ENCODE measurements around the gene CRTC1.
A peak's percentile ranks its signal among the peaks of the same experiment; 100 is the strongest.

The CRTC1 gene

DNA sequence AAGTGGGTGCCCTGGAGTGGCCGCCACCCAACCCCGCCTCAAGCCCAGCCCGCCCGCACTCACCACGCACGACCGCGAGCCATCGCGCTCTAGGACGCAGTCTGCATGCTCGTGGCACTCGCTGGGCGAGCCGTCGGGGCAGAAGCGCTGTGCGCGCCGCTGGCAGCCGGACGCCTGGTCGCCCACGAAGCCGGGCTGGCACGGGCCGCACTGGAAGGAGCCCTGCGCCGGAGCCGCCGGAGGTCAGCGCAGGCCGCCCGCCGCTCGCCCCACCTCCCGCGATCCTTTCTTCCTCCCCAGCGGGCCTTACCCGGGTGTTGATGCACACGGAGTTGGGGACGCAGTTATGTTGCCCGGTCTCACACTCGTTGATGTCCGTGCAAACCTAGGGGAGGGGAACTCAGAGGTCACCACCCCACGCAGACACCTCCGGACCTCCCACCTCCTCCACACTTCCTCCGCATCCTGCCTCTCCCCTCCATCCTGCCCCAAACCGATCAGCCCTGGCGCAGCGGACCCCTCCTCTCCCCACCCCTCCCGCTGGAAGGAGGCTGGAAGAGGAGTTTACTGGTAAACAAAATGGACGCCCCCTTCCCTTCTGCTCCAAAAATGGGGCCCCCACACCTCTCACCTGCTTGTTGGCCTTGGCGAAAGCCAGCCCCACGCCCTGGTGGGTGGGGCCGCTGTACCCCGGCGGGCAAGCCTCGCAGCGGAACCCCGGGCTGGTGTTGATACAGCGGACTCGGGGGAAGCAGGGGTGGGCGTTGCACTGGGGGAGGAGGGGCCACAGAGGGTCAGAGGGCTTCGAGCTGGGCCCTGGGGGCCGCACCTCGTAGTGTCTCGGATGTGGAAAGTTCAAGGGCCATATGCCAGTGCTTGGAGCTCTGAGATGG, 105.3 kb downstream of the CRTC1 start:
- no peak overlapping the region for H3K4me3 ChIP-seq (replicated peaks in 1 of 2; ENCODE audit: low read depth in 2 of 2, low read length in 2 of 2)
- no peak for DNase-seq (ENCODE audit: low read depth in 2 of 2)
- TF ChIP-seq, protein P1, sequence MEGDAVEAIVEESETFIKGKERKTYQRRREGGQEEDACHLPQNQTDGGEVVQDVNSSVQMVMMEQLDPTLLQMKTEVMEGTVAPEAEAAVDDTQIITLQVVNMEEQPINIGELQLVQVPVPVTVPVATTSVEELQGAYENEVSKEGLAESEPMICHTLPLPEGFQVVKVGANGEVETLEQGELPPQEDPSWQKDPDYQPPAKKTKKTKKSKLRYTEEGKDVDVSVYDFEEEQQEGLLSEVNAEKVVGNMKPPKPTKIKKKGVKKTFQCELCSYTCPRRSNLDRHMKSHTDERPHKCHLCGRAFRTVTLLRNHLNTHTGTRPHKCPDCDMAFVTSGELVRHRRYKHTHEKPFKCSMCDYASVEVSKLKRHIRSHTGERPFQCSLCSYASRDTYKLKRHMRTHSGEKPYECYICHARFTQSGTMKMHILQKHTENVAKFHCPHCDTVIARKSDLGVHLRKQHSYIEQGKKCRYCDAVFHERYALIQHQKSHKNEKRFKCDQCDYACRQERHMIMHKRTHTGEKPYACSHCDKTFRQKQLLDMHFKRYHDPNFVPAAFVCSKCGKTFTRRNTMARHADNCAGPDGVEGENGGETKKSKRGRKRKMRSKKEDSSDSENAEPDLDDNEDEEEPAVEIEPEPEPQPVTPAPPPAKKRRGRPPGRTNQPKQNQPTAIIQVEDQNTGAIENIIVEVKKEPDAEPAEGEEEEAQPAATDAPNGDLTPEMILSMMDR (IDR thresholded peaks at IDR 0.05; ENCODE audit: low read depth, low read length) = no peak

DNA sequence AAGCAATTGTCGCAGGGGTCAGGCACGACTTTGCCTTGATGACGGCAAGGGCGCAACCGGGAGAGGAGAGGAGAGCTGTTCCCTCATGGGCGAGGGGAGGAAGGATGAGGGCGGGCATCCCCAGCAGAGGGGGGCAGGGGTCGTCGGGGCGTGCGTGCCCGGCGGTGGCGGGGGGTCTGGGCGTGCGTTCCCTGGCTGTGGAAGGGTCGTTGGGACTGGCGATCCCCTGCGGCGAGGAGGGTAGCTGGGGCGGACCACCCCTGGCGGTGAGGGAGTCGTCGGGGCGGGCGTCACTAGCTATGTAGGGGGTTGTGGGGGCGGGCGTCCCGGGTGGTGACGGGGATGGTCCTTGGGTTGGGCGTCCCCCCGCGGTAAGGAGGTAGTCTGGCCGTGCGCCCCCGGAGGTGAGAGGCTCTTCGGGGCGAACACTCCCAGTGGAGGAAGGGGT, 106.0 kb downstream of the CRTC1 start:
- DNase-seq (ENCODE audit: low read depth in 2 of 2) = no peak
- no peak overlapping the region for H3K4me3 ChIP-seq (replicated peaks in 1 of 2; ENCODE audit: low read depth in 2 of 2, low read length in 2 of 2)
- TF ChIP-seq, protein P1 (IDR thresholded peaks at IDR 0.05; ENCODE audit: low read depth, low read length) = no peak

DNA sequence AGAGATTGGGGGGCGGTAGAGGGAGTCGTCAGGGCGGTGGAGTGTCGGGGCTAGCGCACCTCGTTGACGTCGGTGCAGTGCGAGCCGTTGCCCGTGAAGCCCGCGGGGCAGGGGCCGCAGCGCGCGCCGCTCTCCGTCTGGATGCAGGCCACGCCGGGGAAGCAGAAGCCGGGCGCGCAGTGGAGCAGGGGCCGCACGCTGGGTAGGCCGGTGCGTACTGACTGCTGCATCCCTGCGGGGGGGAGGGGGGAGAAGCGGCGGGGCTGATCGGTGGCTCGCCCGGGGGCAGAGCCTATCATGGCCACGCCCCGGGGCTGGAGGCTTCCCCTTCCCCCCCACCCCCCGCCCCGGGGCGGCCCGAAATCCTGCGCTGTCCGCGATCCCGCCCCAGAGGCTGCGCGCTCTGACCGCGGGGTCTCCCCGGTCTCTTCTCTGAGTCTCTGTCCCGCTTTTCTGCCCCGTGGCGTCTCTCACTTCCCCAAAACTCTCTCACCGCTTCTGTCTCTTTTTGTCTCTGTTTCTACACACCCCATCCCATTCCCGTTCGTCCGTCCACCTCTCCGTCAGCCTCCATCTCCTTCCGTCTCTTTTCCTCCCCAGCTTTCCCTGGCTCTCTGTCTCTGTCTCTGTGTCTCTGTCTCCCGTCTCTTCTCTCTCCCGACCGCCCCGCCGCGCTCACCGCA, 106.5 kb downstream of the CRTC1 start:
- DNase-seq (ENCODE audit: low read depth in 2 of 2) = peak; percentile 10 to 41
- TF ChIP-seq, protein P1 (IDR thresholded peaks at IDR 0.05; ENCODE audit: low read depth, low read length) = no peak
- no peak overlapping the region for H3K4me3 ChIP-seq (replicated peaks in 1 of 2; ENCODE audit: low read depth in 2 of 2, low read length in 2 of 2)

DNA sequence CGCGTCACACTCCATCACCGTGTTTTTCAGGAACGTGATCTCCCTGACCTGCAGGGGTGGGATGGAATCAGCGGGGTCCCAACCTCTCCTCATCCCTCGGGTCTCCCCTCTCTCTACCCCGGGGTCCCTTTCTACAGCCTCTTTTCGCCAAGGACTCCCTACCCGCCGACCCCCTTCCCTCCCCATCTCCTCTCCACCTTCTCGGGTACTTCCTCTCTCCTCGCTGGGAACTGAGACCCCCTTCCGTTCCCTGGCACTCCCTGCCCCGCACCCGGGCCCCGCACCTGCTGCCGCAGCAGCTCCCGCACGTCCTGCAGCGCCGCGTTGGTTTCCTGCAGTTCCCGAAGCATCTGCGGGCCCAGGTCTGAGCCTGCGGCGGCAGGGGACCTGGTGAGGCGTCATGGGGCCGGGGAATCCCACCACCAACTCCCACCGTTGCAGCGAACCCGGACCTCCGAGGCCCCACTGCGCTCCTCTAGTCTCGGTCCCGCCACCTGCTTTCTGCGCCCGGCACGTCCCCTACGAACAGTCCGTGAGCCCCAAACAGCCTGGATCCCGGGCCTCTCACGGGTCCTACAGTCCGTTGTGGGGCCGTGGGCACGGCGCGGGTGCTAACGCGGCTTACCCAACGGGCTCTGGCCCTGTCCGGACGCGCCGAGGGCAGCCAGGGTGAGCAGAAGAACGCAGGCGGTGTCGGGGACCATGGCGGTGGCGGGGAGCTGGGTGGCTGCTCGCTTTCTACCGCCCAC, 107.3 kb downstream of the CRTC1 start, which contains the start of gene COMP:
Gene COMP (minus strand): TSS at position 740 of the 749 bp plus-strand sequence. CDS start 36 bp downstream, at position 704.
- DNase-seq (ENCODE audit: low read depth in 2 of 2) = no peak
- H3K4me3 ChIP-seq (replicated peaks in 1 of 2; ENCODE audit: low read depth in 2 of 2, low read length in 2 of 2) = no peak within 1 kb of the TSS
- TF ChIP-seq, protein P1 (IDR thresholded peaks at IDR 0.05; ENCODE audit: low read depth, low read length) = no peak

DNA sequence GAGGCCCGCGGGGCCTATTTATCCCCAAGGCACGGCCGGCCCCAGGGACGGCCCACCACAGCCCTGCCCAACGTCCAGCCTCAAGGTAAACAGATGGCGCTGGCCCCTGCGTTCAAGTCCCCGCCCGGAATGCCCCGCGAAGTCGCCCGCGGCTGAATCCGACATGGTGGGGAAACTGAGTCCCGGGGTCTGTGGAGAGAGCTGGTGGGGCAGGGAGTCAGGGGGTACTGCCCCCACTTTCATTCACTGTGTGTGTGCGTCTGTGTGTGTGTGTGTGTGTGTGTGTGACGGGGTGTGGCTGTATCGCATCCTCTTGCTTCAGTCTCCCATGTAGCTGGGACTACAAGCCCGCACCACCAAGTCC, 107.8 kb downstream of the CRTC1 start:
- DNase-seq (ENCODE audit: low read depth in 2 of 2) = no peak
- TF ChIP-seq, protein P1 (IDR thresholded peaks at IDR 0.05; ENCODE audit: low read depth, low read length) = no peak
- no peak overlapping the region for H3K4me3 ChIP-seq (replicated peaks in 1 of 2; ENCODE audit: low read depth in 2 of 2, low read length in 2 of 2)

DNA sequence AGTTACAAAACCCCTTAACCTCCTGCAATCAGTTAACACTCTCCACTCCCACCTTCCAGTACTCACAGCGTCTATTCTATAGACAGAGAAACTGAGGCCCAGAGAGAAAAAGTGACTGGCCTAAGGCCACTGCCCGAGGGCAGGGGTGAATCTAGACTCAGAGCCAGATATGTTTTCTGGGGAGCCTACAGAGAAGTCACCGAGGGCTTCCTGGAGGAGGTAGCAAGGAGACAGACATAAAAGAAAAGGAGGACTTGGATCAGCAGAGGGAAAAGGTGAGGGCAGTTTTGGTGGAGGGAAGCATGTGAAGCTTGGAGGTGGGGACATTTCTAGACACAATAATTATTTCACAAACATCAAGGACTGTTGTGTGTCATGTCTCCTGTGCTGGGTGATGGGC, 109.2 kb downstream of the CRTC1 start:
- no peak overlapping the region for H3K4me3 ChIP-seq (replicated peaks in 1 of 2; ENCODE audit: low read depth in 2 of 2, low read length in 2 of 2)
- no peak for DNase-seq (ENCODE audit: low read depth in 2 of 2)

More for the DNA sequence above, 109.2 kb downstream of the CRTC1 start:
- TF ChIP-seq, protein P1 (IDR thresholded peaks at IDR 0.05; ENCODE audit: low read depth, low read length) = no peak

Measured in cardiac fibroblast (primary cell).